ENCODE results near the gene PDE4D.
"Not testable (repeated sequence)": the region's sequence is repeated elsewhere in the genome, so short reads cannot be mapped to it uniquely, and the experiment has no call there.

DNA sequence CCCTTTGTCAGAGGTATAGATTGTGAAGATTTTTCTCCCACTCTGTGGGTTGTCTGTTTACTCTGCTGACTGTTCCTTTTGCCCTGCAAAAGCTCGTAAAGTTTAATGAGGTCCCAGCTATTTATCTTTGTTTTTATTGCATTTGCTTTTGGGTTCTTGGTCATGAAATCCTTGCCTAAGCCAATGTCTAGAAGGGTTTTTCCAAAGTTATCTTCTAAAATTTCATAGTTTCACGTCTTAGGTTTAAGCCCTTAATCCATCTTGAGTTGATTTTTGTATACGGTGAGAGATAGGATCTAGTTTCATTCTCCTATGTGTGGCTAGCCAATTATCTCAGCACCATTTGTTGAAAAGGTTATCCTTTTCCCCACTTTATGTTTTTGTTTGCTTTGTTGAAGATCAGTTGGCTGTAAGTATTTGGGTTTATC lies 590.2 kb downstream of the PDE4D start:
- TF ChIP-seq, protein P1, sequence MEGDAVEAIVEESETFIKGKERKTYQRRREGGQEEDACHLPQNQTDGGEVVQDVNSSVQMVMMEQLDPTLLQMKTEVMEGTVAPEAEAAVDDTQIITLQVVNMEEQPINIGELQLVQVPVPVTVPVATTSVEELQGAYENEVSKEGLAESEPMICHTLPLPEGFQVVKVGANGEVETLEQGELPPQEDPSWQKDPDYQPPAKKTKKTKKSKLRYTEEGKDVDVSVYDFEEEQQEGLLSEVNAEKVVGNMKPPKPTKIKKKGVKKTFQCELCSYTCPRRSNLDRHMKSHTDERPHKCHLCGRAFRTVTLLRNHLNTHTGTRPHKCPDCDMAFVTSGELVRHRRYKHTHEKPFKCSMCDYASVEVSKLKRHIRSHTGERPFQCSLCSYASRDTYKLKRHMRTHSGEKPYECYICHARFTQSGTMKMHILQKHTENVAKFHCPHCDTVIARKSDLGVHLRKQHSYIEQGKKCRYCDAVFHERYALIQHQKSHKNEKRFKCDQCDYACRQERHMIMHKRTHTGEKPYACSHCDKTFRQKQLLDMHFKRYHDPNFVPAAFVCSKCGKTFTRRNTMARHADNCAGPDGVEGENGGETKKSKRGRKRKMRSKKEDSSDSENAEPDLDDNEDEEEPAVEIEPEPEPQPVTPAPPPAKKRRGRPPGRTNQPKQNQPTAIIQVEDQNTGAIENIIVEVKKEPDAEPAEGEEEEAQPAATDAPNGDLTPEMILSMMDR (IDR thresholded peaks at IDR 0.05): not testable (repeated sequence)
- not testable (repeated sequence) for TF ChIP-seq POLR2A (IDR thresholded peaks at IDR 0.05)
